ENCODE results near the gene DBP. TPM values are rescaled to one million over a fixed set of nuclear protein-coding genes. Genes with fewer than 3 reads are reported as not detected.
A peak's percentile ranks its signal among the peaks of the same experiment; 100 is the strongest.

DBP gene
- total RNA-seq, 1 experiment from 2014 or later, result 12.0 TPM

DNA sequence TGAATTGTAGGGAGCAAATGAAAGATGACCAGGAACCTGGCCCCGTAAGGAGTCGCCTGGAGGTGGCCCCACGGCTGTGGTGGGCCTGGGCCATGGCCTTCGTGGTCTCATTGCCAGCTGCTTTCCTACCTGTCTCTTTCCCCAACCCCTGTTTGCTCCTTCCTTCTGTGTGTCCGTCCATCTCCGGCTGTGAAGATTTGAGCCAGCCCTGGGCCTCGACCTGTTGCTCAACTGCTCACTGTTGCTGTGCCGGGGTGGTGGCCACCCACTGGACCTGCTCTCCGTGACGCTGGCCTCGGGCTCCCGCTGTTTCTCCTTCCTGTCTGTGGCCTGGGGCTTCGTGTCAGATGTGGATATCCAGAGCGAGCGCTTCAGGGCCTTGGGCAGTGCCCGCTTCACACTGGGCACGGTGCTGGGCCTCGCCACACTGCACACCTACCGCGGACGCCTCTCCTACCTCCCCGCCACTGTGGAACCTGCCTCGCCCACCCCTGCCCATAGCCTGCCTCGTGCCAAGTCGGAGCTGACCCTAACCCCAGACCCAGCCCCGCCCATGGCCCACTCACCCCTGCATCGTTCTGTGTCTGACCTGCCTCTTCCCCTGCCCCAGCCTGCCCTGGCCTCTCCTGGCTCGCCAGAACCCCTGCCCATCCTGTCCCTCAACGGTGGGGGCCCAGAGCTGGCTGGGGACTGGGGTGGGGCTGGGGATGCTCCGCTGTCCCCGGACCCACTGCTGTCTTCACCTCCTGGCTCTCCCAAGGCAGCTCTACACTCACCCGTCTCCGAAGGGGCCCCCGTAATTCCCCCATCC lies 8.5 kb downstream of the DBP start:
- Mint-ChIP-seq H3K36me3 (no peaks in the 10 kb centered on the region), H3K4me1 (peaks cover 27% of the 10 kb centered on the region), H3K9me3 (no peaks in the 10 kb centered on the region), H3K27me3 (ENCODE audit: low read depth) (no peaks in the 10 kb centered on the region), H3K4me3 (no peak overlapping the region), H3K27ac (peak overlapping the region; percentile 8)
- POLR2A ChIA-PET, result interaction anchor here (0.7 to 3.4 kb wide), 4 partner anchors 10 to 335 kb away, joined by 3 to 23 read pairs (median 12); partner anchors contain the start of genes CA11, RPL18 and SPHK2
- TF ChIP-seq MXD4 (CRISPR knock-in tag; IDR thresholded peaks at IDR 0.05; ENCODE audit: borderline replicate concordance), result no peak
- TF ChIP-seq KAT7 (CRISPR knock-in tag; IDR thresholded peaks at IDR 0.05; ENCODE audit: borderline replicate concordance), result no peak
- no peak for TF ChIP-seq JAZF1 (CRISPR knock-in tag; IDR thresholded peaks at IDR 0.05)
- TF ChIP-seq TEAD1 (CRISPR knock-in tag; IDR thresholded peaks at IDR 0.05), result no peak
- no peak for TF ChIP-seq TP53 (CRISPR knock-in tag; IDR thresholded peaks at IDR 0.05)
- TF ChIP-seq, protein P1, sequence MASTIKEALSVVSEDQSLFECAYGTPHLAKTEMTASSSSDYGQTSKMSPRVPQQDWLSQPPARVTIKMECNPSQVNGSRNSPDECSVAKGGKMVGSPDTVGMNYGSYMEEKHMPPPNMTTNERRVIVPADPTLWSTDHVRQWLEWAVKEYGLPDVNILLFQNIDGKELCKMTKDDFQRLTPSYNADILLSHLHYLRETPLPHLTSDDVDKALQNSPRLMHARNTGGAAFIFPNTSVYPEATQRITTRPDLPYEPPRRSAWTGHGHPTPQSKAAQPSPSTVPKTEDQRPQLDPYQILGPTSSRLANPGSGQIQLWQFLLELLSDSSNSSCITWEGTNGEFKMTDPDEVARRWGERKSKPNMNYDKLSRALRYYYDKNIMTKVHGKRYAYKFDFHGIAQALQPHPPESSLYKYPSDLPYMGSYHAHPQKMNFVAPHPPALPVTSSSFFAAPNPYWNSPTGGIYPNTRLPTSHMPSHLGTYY (CRISPR knock-in tag; IDR thresholded peaks at IDR 0.05), result no peak
- TF ChIP-seq, protein P2, sequence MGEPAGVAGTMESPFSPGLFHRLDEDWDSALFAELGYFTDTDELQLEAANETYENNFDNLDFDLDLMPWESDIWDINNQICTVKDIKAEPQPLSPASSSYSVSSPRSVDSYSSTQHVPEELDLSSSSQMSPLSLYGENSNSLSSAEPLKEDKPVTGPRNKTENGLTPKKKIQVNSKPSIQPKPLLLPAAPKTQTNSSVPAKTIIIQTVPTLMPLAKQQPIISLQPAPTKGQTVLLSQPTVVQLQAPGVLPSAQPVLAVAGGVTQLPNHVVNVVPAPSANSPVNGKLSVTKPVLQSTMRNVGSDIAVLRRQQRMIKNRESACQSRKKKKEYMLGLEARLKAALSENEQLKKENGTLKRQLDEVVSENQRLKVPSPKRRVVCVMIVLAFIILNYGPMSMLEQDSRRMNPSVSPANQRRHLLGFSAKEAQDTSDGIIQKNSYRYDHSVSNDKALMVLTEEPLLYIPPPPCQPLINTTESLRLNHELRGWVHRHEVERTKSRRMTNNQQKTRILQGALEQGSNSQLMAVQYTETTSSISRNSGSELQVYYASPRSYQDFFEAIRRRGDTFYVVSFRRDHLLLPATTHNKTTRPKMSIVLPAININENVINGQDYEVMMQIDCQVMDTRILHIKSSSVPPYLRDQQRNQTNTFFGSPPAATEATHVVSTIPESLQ (CRISPR knock-in tag; IDR thresholded peaks at IDR 0.05), result no peak
- no peak for TF ChIP-seq CREM (CRISPR knock-in tag; IDR thresholded peaks at IDR 0.05)
- TF ChIP-seq ESRRA (CRISPR knock-in tag; IDR thresholded peaks at IDR 0.05; ENCODE audit: borderline replicate concordance), result no peak
- TF ChIP-seq SOX15 (CRISPR knock-in tag; IDR thresholded peaks at IDR 0.05), result no peak
- no peak for TF ChIP-seq ZBTB21 (CRISPR knock-in tag; IDR thresholded peaks at IDR 0.05; ENCODE audit: borderline replicate concordance)
- TF ChIP-seq ELF4 (CRISPR knock-in tag; IDR thresholded peaks at IDR 0.05; ENCODE audit: low read depth), result no peak
- TF ChIP-seq, protein P3, sequence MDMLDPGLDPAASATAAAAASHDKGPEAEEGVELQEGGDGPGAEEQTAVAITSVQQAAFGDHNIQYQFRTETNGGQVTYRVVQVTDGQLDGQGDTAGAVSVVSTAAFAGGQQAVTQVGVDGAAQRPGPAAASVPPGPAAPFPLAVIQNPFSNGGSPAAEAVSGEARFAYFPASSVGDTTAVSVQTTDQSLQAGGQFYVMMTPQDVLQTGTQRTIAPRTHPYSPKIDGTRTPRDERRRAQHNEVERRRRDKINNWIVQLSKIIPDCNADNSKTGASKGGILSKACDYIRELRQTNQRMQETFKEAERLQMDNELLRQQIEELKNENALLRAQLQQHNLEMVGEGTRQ (CRISPR knock-in tag; IDR thresholded peaks at IDR 0.05), result no peak
- no peak for TF ChIP-seq PRRX2 (CRISPR knock-in tag; IDR thresholded peaks at IDR 0.05)
- CTCF ChIA-PET, result interaction anchor here (0.8 to 3.0 kb wide), 7 partner anchors 10 to 185 kb away, joined by 3 to 20 read pairs (median 7); partner anchors contain the start of genes CA11, RPL18 and SPHK2
- DNase-seq (ENCODE audit: low spot score), result no peak
- no peak for ATAC-seq

DNA sequence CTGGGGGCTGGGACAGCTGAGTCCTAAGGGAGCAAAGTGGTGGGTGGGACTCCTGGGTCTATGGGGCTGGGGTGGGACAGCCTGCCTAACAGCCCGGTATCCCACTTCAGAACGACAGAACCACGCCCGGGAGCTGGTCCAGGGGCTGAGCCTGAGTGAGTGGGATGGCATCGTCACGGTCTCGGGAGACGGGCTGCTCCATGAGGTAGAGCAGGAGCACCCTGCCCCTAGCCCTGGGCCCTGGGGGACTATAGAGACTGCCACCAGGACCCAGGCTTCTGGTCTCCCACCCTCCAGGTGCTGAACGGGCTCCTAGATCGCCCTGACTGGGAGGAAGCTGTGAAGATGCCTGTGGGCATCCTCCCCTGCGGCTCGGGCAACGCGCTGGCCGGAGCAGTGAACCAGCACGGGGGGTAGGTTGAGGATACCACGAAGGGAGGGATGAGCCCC lies 9.3 kb downstream of the DBP start:
- no peak for TF ChIP-seq NFYB (CRISPR knock-in tag; conservative IDR thresholded peaks at IDR 0.05; ENCODE audit: low read depth)
- TF ChIP-seq, protein P4, sequence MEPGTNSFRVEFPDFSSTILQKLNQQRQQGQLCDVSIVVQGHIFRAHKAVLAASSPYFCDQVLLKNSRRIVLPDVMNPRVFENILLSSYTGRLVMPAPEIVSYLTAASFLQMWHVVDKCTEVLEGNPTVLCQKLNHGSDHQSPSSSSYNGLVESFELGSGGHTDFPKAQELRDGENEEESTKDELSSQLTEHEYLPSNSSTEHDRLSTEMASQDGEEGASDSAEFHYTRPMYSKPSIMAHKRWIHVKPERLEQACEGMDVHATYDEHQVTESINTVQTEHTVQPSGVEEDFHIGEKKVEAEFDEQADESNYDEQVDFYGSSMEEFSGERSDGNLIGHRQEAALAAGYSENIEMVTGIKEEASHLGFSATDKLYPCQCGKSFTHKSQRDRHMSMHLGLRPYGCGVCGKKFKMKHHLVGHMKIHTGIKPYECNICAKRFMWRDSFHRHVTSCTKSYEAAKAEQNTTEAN (CRISPR knock-in tag; IDR thresholded peaks at IDR 0.05), result no peak
- no peak for TF ChIP-seq ZNF671 (CRISPR knock-in tag; IDR thresholded peaks at IDR 0.05)
- TF ChIP-seq ZNF138 (CRISPR knock-in tag; conservative IDR thresholded peaks at IDR 0.05), result no peak
- no peaks in the 10 kb centered on the region for H3K9me3 Mint-ChIP-seq
- H3K36me3 Mint-ChIP-seq, result no peaks in the 10 kb centered on the region
- H3K27ac Mint-ChIP-seq, result no peak overlapping the region
- no peak overlapping the region for H3K4me3 Mint-ChIP-seq
- no peak for ATAC-seq
- POLR2A ChIA-PET, result interaction anchor here (1.0 to 1.3 kb wide), 3 partner anchors 9 to 13 kb away, joined by 3 read pairs; partner anchors contain the start of genes FAM83E and RPL18
- H3K27me3 Mint-ChIP-seq (ENCODE audit: low read depth), result no peaks in the 10 kb centered on the region
- H3K4me1 Mint-ChIP-seq, result peaks cover 31% of the 10 kb centered on the region
- no peak for DNase-seq (ENCODE audit: low spot score)
- CTCF ChIA-PET, result interaction anchor here (0.8 kb wide), 1 partner anchor 39 kb away, joined by 3 read pairs; no protein-coding TSS in a partner anchor

Measured in WTC11 (cell line).